HG03060 (cell line): ENCODE data around the gene SMYD3.
"Not testable (repeated sequence)": the region's sequence is repeated elsewhere in the genome, so short reads cannot be mapped to it uniquely, and the experiment has no call there.

Experiments
- ATAC-seq: cut with Tn5 transposase; IDR thresholded peaks from one replicate; pipeline ENCODE4 v1.9.1; 2021; ENCODE audit warnings: low read depth, moderate number of reproducible peaks; ENCODE audit not compliant: unreplicated experiment

SMYD3 gene

DNA sequence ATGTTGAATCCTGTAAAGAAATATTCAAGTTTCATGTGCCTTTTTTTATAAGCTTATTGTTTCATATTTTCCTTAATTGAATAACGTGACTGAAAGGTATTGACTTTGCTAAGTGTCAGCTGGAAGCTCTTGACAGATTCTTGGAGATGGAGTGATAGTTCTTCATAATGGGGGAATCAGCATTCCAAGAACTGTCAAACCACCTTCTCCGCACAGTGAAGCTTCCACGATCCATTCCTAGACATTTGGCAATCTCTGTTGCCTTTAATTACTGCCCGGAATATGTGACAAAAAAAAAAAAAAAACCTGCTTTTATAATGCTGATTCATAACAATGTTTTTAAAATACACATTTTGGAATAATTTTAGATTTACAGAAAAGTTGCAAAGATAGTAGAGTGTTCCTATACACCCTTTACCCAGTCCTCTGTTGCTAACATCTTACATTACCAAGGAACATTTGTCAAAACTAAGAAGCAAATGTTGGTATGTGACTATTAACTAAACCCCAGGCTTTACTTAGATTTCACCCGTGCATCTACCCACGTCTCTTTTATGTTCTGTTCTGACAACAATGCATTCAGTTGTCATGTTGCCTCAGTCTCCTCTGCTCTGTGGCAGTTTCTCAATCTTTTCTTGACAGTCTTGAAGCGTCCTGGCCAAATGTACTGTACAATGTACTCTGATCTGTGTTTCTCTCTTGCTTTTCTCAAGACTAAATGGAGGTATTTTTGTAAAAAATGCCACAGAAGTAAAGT lies 674.1 kb downstream of the SMYD3 start:
- no peak for ATAC-seq

DNA sequence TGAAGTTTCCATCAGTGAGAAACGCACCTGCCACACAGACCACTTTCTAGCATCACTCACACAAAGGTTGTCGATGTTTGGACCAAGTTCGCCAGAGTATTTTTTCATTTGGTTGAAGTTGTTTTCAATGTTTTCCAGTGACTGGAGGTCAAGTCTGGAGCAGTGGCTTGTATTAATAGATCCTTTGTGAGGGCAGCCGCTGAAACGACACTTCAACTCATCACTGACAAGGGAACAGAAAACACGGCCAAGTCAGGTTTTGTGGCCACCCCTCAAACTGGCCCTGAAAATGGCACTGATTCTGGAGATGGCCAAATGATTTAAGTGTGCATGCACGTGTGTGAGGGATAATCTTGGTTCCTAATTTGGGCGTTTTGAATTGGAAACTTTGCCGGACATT lies 675.6 kb downstream of the SMYD3 start:
- no peak for ATAC-seq

DNA sequence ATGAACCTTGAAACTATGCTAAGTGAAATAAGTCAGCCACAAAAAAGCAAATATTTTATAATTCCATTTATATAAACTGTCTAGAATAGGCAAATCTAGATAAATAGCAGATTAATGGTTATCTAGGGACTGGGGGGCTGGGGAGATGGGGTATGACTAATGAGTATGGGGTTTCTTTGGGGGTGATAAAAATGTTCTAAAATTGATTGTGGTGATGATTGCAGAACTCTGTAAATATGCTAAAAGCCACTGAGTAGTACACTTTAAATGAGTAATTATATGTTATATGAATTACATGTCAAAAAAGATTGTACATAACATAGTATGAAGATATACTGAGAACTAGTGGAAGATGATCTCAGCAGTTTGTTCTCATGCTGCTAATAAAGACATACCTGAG lies 677.3 kb downstream of the SMYD3 start:
- ATAC-seq: no peak

DNA sequence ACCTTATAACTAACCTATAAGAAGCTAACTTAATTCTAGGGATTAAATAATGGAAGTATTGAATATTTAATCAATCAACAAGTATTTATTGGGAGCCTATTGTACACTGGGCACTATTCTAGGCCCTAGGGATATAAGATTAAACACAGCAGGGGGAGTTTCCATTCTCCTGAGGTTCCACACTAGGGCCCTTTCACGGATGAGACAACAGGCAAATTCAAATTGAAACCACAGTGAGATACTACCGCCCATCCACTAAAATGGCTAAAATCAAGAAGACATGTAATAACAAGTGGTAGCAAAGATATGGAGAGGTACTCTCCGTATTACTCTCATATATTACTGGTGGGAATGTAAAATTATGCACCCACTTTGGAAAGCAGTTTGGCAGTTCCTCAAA lies 677.9 kb downstream of the SMYD3 start:
- no peak for ATAC-seq

- ATAC-seq: no peak
Measured at GRCh38 chr1:245827301-245827700, 679.8 kb downstream of the SMYD3 start.

GRCh38 chr1:245825128-245825901 lies 681.8 kb downstream of the SMYD3 start:
- no peak for ATAC-seq

GRCh38 chr1:245823408-245824147 lies 683.5 kb downstream of the SMYD3 start:
- no peak for ATAC-seq

DNA sequence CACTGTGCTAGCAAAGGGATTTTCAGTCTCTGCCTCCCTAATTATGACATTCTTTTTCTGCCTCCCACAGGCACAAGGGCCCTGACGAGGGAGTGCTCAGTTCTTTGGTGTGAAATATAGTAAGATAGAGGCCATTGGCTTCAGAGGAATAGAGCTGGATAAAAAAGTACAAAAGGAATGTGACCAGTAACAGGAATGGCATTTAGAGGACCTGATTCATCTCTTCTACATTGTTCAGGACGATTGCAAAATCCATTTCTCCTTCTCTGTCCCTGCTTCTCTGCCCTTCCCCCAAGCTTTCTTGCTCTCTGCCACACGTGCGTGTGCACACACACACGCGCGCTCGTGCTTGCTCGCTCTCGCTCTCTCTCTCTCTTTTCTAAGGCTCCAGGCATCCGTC lies 684.1 kb downstream of the SMYD3 start:
- no peak for ATAC-seq

GRCh38 chr1:245818363-245818762 lies 688.7 kb downstream of the SMYD3 start:
- not testable (repeated sequence) for ATAC-seq

- ATAC-seq: not testable (repeated sequence)
Measured at GRCh38 chr1:245816496-245816895, 690.6 kb downstream of the SMYD3 start.

- ATAC-seq: no peak
Measured at GRCh38 chr1:245814651-245815050, 692.4 kb downstream of the SMYD3 start.

DNA sequence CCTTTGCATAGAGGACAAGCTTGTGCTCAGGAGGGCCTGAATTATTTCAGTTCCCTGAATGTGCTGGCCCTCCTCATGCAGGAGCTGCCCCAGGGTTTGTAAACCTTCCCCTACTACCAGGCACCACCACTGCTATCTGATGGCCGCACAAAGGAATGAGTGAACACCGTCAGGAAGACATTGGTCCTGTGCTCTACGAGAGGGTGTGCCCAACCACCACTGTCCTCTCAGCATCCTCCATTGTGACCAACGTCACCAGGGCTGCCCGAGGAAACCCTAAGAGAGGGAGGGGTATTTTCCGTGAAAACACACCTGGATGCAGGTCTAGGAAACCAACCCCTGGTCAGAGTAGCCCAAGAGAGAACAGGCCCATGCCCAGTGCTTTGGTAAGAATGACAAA lies 694.8 kb downstream of the SMYD3 start:
- no peak for ATAC-seq

- no peak for ATAC-seq
Measured at GRCh38 chr1:245810789-245811337, 696.2 kb downstream of the SMYD3 start.

DNA sequence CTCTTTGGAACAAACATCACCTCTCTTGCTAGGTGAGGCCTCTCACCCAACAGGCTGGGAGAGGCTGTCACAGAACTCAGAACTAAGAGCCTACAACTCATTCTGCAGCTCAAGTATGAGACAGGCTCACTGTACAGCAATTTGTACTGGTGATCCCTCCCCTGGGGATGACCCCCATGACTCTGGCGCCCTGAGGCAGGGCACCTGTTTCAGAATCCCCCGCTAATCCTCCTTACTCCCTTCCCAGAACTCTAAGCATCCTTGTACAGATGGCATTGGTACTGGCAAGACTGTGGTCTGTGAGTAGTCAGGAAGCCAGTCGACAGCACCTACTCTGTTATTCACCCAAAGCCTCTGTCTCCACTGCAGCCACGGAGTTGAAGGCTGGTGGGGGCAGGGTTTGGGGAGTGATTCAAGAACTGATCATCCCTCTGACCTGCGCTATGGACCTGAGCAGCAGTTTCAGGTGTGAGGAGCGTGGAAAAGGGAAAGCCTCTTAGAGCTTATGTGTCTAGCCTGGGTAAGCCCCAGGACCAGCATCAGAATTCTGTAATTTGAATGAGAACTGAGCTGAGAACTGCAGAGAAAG lies 696.8 kb downstream of the SMYD3 start:
- ATAC-seq: no peak

DNA sequence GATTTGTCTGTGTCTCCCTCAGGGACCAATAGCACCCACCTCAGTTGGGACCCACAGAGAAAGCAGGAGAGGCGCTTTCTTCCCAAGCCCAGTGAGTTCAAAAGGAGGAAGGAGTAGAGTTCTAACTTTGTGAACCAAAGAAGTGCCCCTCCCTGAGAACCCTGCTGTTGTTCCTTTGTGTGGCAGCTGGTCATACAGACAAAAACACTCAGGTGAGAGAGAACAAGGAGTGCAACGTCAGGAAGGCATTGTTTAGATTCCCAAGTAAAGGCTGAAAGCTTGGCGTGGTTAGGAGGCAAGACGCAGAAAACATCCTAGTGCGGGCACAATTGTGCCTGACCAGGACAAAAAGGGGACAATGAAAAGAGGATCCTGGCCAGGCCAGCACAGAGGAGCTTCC lies 697.7 kb downstream of the SMYD3 start:
- ATAC-seq: no peak

- no peak for ATAC-seq
Measured at GRCh38 chr1:245807954-245808719, 698.9 kb downstream of the SMYD3 start.

DNA sequence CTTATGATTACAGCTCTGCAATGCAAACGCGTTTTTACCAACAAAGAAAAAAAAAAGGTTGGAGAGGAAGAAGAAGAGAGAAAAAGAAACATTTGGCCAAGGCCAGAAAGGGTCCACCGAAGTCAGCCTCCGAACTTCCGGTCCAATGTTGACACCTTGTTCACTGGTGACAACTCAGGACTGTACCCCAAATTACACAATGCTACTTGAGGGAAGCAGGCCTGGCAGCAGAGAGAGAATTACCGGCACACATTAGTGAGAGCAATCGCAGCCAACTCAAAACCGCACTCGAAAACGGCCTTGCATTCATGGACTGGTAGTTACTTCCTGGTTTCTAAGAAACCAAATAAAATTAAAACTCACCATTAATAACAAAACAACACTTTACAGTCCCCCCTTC lies 699.8 kb downstream of the SMYD3 start:
- ATAC-seq: peak; percentile 50

DNA sequence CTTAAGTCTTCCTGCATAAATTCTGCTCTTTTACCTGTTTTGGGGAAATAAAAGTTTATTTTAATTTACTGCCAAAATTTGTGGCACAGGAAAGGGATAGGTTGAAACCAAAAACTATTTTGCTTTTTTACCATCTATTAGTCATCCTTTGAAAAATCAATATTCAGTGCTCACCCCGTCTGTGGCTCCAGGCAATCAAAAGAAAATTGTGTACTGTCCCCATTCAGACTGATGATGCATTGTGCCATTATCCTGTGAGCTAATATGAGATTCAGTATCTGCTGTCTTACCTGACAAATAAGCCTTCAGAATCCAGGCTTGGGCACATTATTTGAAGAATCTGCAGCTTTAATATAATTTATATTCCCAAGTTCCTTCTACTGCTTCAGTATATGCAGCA lies 701.5 kb downstream of the SMYD3 start:
- no peak for ATAC-seq

DNA sequence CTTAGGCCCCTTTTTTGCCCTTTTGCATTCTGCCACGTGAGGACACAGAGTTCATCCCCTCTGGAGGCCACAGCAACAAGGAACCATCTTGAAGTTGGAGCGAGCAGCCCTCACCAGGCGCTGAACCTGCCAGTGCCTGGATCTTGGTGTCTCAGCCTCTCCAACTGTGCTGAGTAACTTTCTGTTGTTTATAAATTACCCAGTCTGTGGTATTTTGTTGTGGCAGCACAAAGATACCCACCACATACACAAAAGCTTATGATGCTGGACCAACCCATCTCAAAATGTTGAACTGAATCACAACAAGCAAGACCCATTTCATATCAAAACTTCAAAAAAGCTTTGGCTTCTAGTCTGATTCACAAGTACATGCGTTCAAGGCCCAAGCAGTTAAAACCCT lies 702.4 kb downstream of the SMYD3 start:
- ATAC-seq: no peak

GRCh38 chr1:245803666-245804037 lies 703.4 kb downstream of the SMYD3 start:
- ATAC-seq: no peak
